ENCODE results near the gene KAT7.

- TF ChIP-seq CTCF (conservative IDR thresholded peaks at IDR 0.05 in 1 of 2, IDR thresholded peaks at IDR 0.05 in 1 of 2; ENCODE audit: extremely low read depth in 1 of 2, insufficient read depth in 1 of 2, low read depth in 1 of 2, low read length in 2 of 2) (no peak), EZH2 (IDR thresholded peaks at IDR 0.05; ENCODE audit: borderline replicate concordance, low read length) (no peak)
Measured at GRCh38 chr17:49762151-49762941, 26.1 kb upstream of the KAT7 start.

Data from mammary epithelial cell (primary cell).